Natural killer cell (primary cell): ENCODE data around the gene PRR5L. TPM values are rescaled to one million over a fixed set of nuclear protein-coding genes. Genes with fewer than 3 reads are reported as not detected.

Experiments used
- ATAC-seq, 3 donors: fragments of 150-1000 bp in 2 of 3; fragments of 200-7000 bp in 1 of 3; cut with Tn5 transposase; 1 replicate in 1 of 3; 2 replicates in 2 of 3; pipeline ENCODE4 v1.10.0; 2021; ENCODE audit warnings: mild to moderate bottlenecking in 2 of 3, moderate library complexity in 2 of 3
- DNase-seq, 2 donors: peaks; one replicate each; pipeline versions ENCODE4 v3.0.0 to v3.0.0-alpha.2; 2013 to 2021; ENCODE audit warnings: mixed read lengths in 1 of 2
- H3K27ac ChIP-seq: one replicate; pipeline ENCODE4 v1.5.1; 2013; ENCODE audit warnings: mild to moderate bottlenecking, low read length
- H3K27me3 ChIP-seq: one replicate; pipeline ENCODE4 v1.6.1; 2013; ENCODE audit warnings: low read length; ENCODE audit not compliant: control insufficient read depth, insufficient read depth
- H3K36me3 ChIP-seq: one replicate; pipeline ENCODE4 v1.6.1; 2013; ENCODE audit warnings: low read length; ENCODE audit not compliant: control insufficient read depth, insufficient read depth
- H3K4me1 ChIP-seq: one replicate; pipeline ENCODE4 v1.6.1; 2013; ENCODE audit warnings: low read length; ENCODE audit not compliant: control insufficient read depth, insufficient read depth
- H3K4me3 ChIP-seq: one replicate; pipeline ENCODE4 v1.5.1; 2013; ENCODE audit warnings: low read length
- H3K9me3 ChIP-seq: one replicate; pipeline ENCODE4 v1.6.1; 2013; ENCODE audit warnings: low read length; ENCODE audit not compliant: control insufficient read depth, insufficient read depth
- H3K27ac Mint-ChIP-seq, 2 donors: one replicate each; pipeline ENCODE4 v1.8.0; 2022; ENCODE audit warnings: mild to moderate bottlenecking in 2 of 2, mixed read lengths in 2 of 2, moderate library complexity in 1 of 2
- H3K27me3 Mint-ChIP-seq, 2 donors: one replicate each; pipeline ENCODE4 v1.8.0; 2022; ENCODE audit warnings: low read depth in 2 of 2, mixed read lengths in 2 of 2
- H3K36me3 Mint-ChIP-seq: one replicate; pipeline ENCODE4 v1.8.0; 2022; ENCODE audit warnings: mixed read lengths
- H3K4me1 Mint-ChIP-seq, 2 donors: one replicate each; pipeline ENCODE4 v1.8.0; 2022; ENCODE audit warnings: mixed read lengths in 2 of 2
- H3K4me3 Mint-ChIP-seq: one replicate; pipeline ENCODE4 v1.8.0; 2022; ENCODE audit warnings: mild to moderate bottlenecking, moderate library complexity, mixed read lengths
- H3K9me3 Mint-ChIP-seq, 2 donors: one replicate each; pipeline ENCODE4 v1.8.0; 2022; ENCODE audit warnings: mixed read lengths in 2 of 2
- CTCF ChIP-seq: fragments of 200-600 bp; IDR thresholded peaks from one replicate; pipeline ENCODE4 v1.8.0; 2022; ENCODE audit warnings: antibody characterized with exemption
- WGBS: methylation state at CpG from one replicate; pipeline ENCODE4 v1.1.7; 2013; ENCODE audit warnings: missing lambda C conversion rate; ENCODE audit not compliant: insufficient coverage; 5-methylcytosine and 5-hydroxymethylcytosine counted together
- intact Hi-C: fragments of 100-400 bp; cut with micrococcal nuclease; formaldehyde crosslinking; loops from one replicate; pipeline ENCODE4 v1.14.2; 2022
- total RNA-seq, 4 donors: library from RNA; stranded (reverse); fragments of 120-200 nt in 1 of 4; gene quantifications; one replicate each; pipeline versions ENCODE4 v1.2.3 to v1.2.4, GENCODE V29; 2013 to 2022

PRR5L gene
- total RNA-seq, 3 donors from 2014 or later (not counting 1 experiment from before 2014, with no cell fraction given): 128 to 367 (median 303) TPM

GRCh38 chr11:36459046-36459445 lies 163.0 kb downstream of the PRR5L start:
- Mint-ChIP-seq H3K36me3 (peaks cover 33% of the 10 kb centered on the region), H3K4me1 (peaks cover 77 to 79% of the 10 kb centered on the region in 2 donors), H3K9me3 (no peaks in the 10 kb centered on the region), H3K4me3 (no peak overlapping the region), H3K27ac (peak overlapping the region; percentile 53 to 88), H3K27me3 (no peaks in the 10 kb centered on the region)
- Histone ChIP-seq H3K27me3 (no peaks in the 10 kb centered on the region), H3K4me3 (no peak overlapping the region), H3K27ac (no peak overlapping the region), H3K9me3 (no peaks in the 10 kb centered on the region), H3K36me3 (peaks cover 67% of the 10 kb centered on the region), H3K4me1 (peaks cover 46% of the 10 kb centered on the region)
- intact Hi-C loops: no loop called here
- DNase-seq (no peak), ATAC-seq (no peak)
- 88% methylated on average over 7 of the region's 7 CpGs for WGBS
- TF ChIP-seq CTCF: no peak

- H3K4me3 ChIP-seq: no peak overlapping the region
- no peaks in the 10 kb centered on the region for H3K9me3 ChIP-seq
- H3K27ac Mint-ChIP-seq: peak overlapping the region; percentile 78 to 88
- H3K4me1 Mint-ChIP-seq: peaks cover 77 to 87% of the 10 kb centered on the region in 2 donors
- H3K36me3 Mint-ChIP-seq: peaks cover 45% of the 10 kb centered on the region
- WGBS: 53% methylated on average over 6 of the region's 10 CpGs
- ATAC-seq: peak; percentile 40 to 74 (median 64)
- no peak overlapping the region for H3K27ac ChIP-seq
- no peaks in the 10 kb centered on the region for H3K9me3 Mint-ChIP-seq
- H3K27me3 ChIP-seq: no peaks in the 10 kb centered on the region
- peaks cover 56% of the 10 kb centered on the region for H3K36me3 ChIP-seq
- H3K27me3 Mint-ChIP-seq: no peaks in the 10 kb centered on the region
- TF ChIP-seq CTCF: no peak
- H3K4me1 ChIP-seq: peaks cover 37% of the 10 kb centered on the region
- peak overlapping the region; percentile 70 for H3K4me3 Mint-ChIP-seq
- peak in 1 of 2 donors; percentile 13 for DNase-seq
- intact Hi-C loops: no loop called here
Observed at GRCh38 chr11:36460220-36460619, 164.1 kb downstream of the PRR5L start.

GRCh38 chr11:36462321-36462720 lies 166.2 kb downstream of the PRR5L start:
- DNase-seq (no peak), ATAC-seq (no peak)
- H3K27me3 ChIP-seq: no peaks in the 10 kb centered on the region
- no peak for TF ChIP-seq CTCF
- peaks cover 46% of the 10 kb centered on the region for H3K36me3 ChIP-seq
- no peak overlapping the region for H3K4me3 Mint-ChIP-seq
- no peaks in the 10 kb centered on the region for H3K9me3 ChIP-seq
- peaks cover 28% of the 10 kb centered on the region for H3K4me1 ChIP-seq
- peak overlapping the region in 1 of 2 donors; percentile 88 for H3K27ac Mint-ChIP-seq
- peaks cover 76 to 88% of the 10 kb centered on the region in 2 donors for H3K4me1 Mint-ChIP-seq
- H3K27ac ChIP-seq: no peak overlapping the region
- H3K36me3 Mint-ChIP-seq: peaks cover 42% of the 10 kb centered on the region
- 96% methylated on average over 15 of the region's 15 CpGs for WGBS
- intact Hi-C loops: no loop called here
- no peaks in the 10 kb centered on the region for H3K27me3 Mint-ChIP-seq
- no peaks in the 10 kb centered on the region for H3K9me3 Mint-ChIP-seq
- no peak overlapping the region for H3K4me3 ChIP-seq

GRCh38 chr11:36463781-36464180 lies 167.7 kb downstream of the PRR5L start:
- H3K27ac ChIP-seq: no peak overlapping the region
- peak overlapping the region; percentile 63 to 87 for H3K27ac Mint-ChIP-seq
- no peaks in the 10 kb centered on the region for H3K9me3 ChIP-seq
- 93% methylated on average over 3 of the region's 3 CpGs for WGBS
- peaks cover 70 to 84% of the 10 kb centered on the region in 2 donors for H3K4me1 Mint-ChIP-seq
- H3K36me3 Mint-ChIP-seq: peaks cover 34% of the 10 kb centered on the region
- no peaks in the 10 kb centered on the region for H3K27me3 ChIP-seq
- H3K4me1 ChIP-seq: peaks cover 20% of the 10 kb centered on the region
- intact Hi-C loops: no loop called here
- ATAC-seq (no peak), DNase-seq (no peak)
- H3K4me3 ChIP-seq: no peak overlapping the region
- peaks cover 33% of the 10 kb centered on the region for H3K36me3 ChIP-seq
- H3K4me3 Mint-ChIP-seq: no peak overlapping the region
- H3K27me3 Mint-ChIP-seq: no peaks in the 10 kb centered on the region
- TF ChIP-seq CTCF: no peak
- no peaks in the 10 kb centered on the region for H3K9me3 Mint-ChIP-seq
